HepG2 (cell line): ENCODE results near the gene ELAC2. TPM values are rescaled to one million over a fixed set of nuclear protein-coding genes. Genes with fewer than 3 reads are reported as not detected.

Experiments used
- CENPT ChIP-seq: sonication (generic); formaldehyde crosslinking; IDR thresholded peaks from 2 replicates; pipeline ENCODE4 v1.8.0; 2022; ENCODE audit warnings: low read depth, mild to moderate bottlenecking, moderate library complexity, missing genetic modification reagents
- FOSL2 ChIP-seq: sonication (generic); formaldehyde crosslinking; IDR thresholded peaks from 2 replicates; pipeline ENCODE4 v1.4.0; 2020; ENCODE audit warnings: missing genetic modification reagents
- FOXK1 ChIP-seq: sonication (generic); formaldehyde crosslinking; IDR thresholded peaks from 2 replicates; pipeline ENCODE4 v1.4.0; 2020; ENCODE audit warnings: low read depth, missing genetic modification reagents, borderline replicate concordance
- GATAD1 ChIP-seq: IDR thresholded peaks from 2 replicates; pipeline ENCODE4 v1.6.1; 2016; ENCODE audit warnings: missing genetic modification reagents, missing compliant biosample characterization
- HMGA1 ChIP-seq: sonication (generic); formaldehyde crosslinking; conservative IDR thresholded peaks from 2 replicates; pipeline ENCODE4 v1.4.0; 2020; ENCODE audit warnings: missing genetic modification reagents
- JUND ChIP-seq: sonication (generic); formaldehyde crosslinking; IDR thresholded peaks from 2 replicates; pipeline ENCODE4 v1.8.0; 2022; ENCODE audit warnings: mild to moderate bottlenecking, missing genetic modification reagents
- MYNN ChIP-seq: sonication (generic); formaldehyde crosslinking; IDR thresholded peaks from 2 replicates; pipeline ENCODE4 v1.4.0; 2020; ENCODE audit warnings: mild to moderate bottlenecking, low read depth, missing genetic modification reagents
- NFATC3 ChIP-seq: sonication (generic); formaldehyde crosslinking; IDR thresholded peaks from 2 replicates; pipeline ENCODE4 v1.5.1; 2020; ENCODE audit warnings: mild to moderate bottlenecking, missing genetic modification reagents
- RFX5 ChIP-seq: IDR thresholded peaks from 2 replicates; pipeline ENCODE4 v1.6.1; 2011; ENCODE audit warnings: low read depth, low read length, improper control_type of control experiment
- RFXANK ChIP-seq: IDR thresholded peaks from 2 replicates; pipeline ENCODE4 v1.6.1; 2016
- ZFYVE20 ChIP-seq: sonication (generic); formaldehyde crosslinking; IDR thresholded peaks from 2 replicates; pipeline ENCODE4 v1.8.0; 2023; ENCODE audit warnings: low read depth, mild to moderate bottlenecking, moderate library complexity, missing genetic modification reagents, borderline replicate concordance
- ZMAT3 ChIP-seq: sonication (generic); formaldehyde crosslinking; conservative IDR thresholded peaks from 2 replicates; pipeline ENCODE4 v1.7.0; 2021; ENCODE audit warnings: missing genetic modification reagents
- ZNF225 ChIP-seq: sonication (generic); formaldehyde crosslinking; IDR thresholded peaks from 2 replicates; pipeline ENCODE4 v1.4.0; 2020; ENCODE audit warnings: mild to moderate bottlenecking, missing genetic modification reagents
- ZNF260 ChIP-seq: sonication (generic); formaldehyde crosslinking; IDR thresholded peaks from 2 replicates; pipeline ENCODE4 v1.4.0; 2020; ENCODE audit warnings: missing genetic modification reagents, low read depth, mild to moderate bottlenecking, borderline replicate concordance
- ZNF264 ChIP-seq: sonication (generic); formaldehyde crosslinking; IDR thresholded peaks from 2 replicates; pipeline ENCODE4 v1.4.0; 2020; ENCODE audit warnings: missing genetic modification reagents
- ZNF441 ChIP-seq: sonication (generic); formaldehyde crosslinking; IDR thresholded peaks from 2 replicates; pipeline ENCODE4 v1.7.0; 2021; ENCODE audit warnings: missing genetic modification reagents, borderline replicate concordance
- polyA plus RNA-seq, 8 experiments: library from polyadenylated mRNA; depleted of rRNA in 3 of 8; stranded (reverse) in 7 of 8; unstranded in 1 of 8; fragments of >200 nt; fragmentation: Illumina TruSeq in 4 of 8; extraction: Trizol in 4 of 8; gene quantifications; 2 replicates each; pipeline versions ENCODE4 v1.2.1 to v1.2.3, GENCODE V29; 2011 to 2016; ENCODE audit warnings: low read depth in 4 of 8, missing spikeins in 1 of 8, mixed read lengths in 1 of 8; ENCODE audit not compliant: insufficient read depth in 1 of 8
- total RNA-seq, 5 experiments: library from RNA; depleted of rRNA; stranded (reverse); fragments of >200 nt; fragmentation: Illumina TruSeq; extraction: Trizol; gene quantifications; 2 replicates each; pipeline ENCODE4 v1.2.3, GENCODE V29; 2016; ENCODE audit warnings: low read depth in 1 of 5
- TF ChIP-seq, protein P1 (sequence below): sonication (generic); formaldehyde crosslinking; conservative IDR thresholded peaks from 2 replicates; pipeline ENCODE4 v1.4.0; 2020; ENCODE audit warnings: missing genetic modification reagents
- TF ChIP-seq, protein P2 (sequence below): sonication (generic); formaldehyde crosslinking; IDR thresholded peaks from 2 replicates; pipeline ENCODE4 v1.5.0; 2020; ENCODE audit warnings: mild to moderate bottlenecking, missing genetic modification reagents, moderate library complexity
- TF ChIP-seq, protein P3 (sequence below): sonication (generic); formaldehyde crosslinking; IDR thresholded peaks from 2 replicates; pipeline ENCODE4 v1.5.0; 2020; ENCODE audit warnings: missing genetic modification reagents
- TF ChIP-seq, protein P4 (sequence below): sonication (generic); formaldehyde crosslinking; IDR thresholded peaks from 2 replicates; pipeline ENCODE4 v1.8.1; 2023; ENCODE audit warnings: mild to moderate bottlenecking, missing genetic modification reagents
- TF ChIP-seq, protein P5 (sequence below): IDR thresholded peaks from 2 replicates; pipeline ENCODE4 v1.6.1; 2018; ENCODE audit warnings: missing genetic modification reagents, mild to moderate bottlenecking, missing compliant biosample characterization

ELAC2 gene
- total and polyA plus RNA-seq, 2 of the 13 experiments (the other 11 are each of a cell fraction or from before 2014, with no cell fraction given): 35.6 to 50.4 TPM

DNA sequence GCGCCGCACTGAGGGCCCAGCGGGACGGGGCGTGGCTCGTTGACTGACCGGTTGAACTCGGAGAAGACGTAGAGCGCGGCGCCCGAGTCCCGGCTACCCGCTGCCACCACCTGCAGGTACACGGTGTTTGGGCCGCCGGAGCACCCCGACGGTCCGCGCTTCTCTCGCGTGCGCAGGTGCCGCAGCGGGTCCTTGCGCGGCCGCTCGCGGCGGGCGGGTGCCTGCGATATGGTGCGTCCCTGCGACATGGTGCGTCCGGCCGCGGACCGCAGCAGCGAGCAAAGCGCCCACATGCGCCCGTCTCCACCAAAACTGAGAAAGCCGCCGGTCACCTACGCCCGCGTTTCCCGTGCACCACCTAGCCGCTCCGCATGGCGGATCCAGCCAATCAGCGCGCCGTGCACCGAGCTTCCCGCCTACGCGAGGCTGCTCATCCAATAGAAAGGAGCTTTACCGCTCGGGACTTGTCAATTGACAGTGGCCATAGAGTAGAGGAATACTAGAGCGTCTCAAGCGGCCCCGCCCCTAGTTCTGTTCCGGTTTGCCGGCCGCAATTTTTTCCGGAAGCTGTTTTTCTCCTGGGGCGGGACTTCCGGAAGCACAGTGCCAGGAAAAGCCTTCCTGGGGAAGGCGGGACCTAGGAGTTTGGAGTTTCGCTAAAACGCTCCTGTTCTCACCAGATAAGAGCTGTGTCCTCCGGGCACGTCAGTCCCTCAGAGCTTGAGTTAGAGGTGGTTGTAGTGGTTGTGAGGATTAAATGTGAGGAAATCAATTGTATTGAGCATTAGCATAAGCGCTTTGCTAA, at the start of gene ELAC2 (continued):
- TF ChIP-seq ZNF260 (CRISPR knock-in tag): no peak
- no peak for TF ChIP-seq MYNN (CRISPR knock-in tag)
- TF ChIP-seq, protein P1, sequence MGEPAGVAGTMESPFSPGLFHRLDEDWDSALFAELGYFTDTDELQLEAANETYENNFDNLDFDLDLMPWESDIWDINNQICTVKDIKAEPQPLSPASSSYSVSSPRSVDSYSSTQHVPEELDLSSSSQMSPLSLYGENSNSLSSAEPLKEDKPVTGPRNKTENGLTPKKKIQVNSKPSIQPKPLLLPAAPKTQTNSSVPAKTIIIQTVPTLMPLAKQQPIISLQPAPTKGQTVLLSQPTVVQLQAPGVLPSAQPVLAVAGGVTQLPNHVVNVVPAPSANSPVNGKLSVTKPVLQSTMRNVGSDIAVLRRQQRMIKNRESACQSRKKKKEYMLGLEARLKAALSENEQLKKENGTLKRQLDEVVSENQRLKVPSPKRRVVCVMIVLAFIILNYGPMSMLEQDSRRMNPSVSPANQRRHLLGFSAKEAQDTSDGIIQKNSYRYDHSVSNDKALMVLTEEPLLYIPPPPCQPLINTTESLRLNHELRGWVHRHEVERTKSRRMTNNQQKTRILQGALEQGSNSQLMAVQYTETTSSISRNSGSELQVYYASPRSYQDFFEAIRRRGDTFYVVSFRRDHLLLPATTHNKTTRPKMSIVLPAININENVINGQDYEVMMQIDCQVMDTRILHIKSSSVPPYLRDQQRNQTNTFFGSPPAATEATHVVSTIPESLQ (CRISPR knock-in tag): no peak
- TF ChIP-seq ZNF264 (CRISPR knock-in tag): peak; percentile 63; the same call in 1 of the 2 replicates
- TF ChIP-seq ZMAT3 (CRISPR knock-in tag): peak; percentile 81; the same call in 1 of the 2 replicates
- TF ChIP-seq ZNF441 (CRISPR knock-in tag): peak; percentile 51; the same call in 1 of the 2 replicates
- TF ChIP-seq FOXK1 (CRISPR knock-in tag): peak; percentile 75
- no peak for TF ChIP-seq CENPT (CRISPR knock-in tag)
- TF ChIP-seq RFXANK: 0 out of 2 replicates have a peak, but pooled peaks have one; percentile 45
- TF ChIP-seq, protein P2, sequence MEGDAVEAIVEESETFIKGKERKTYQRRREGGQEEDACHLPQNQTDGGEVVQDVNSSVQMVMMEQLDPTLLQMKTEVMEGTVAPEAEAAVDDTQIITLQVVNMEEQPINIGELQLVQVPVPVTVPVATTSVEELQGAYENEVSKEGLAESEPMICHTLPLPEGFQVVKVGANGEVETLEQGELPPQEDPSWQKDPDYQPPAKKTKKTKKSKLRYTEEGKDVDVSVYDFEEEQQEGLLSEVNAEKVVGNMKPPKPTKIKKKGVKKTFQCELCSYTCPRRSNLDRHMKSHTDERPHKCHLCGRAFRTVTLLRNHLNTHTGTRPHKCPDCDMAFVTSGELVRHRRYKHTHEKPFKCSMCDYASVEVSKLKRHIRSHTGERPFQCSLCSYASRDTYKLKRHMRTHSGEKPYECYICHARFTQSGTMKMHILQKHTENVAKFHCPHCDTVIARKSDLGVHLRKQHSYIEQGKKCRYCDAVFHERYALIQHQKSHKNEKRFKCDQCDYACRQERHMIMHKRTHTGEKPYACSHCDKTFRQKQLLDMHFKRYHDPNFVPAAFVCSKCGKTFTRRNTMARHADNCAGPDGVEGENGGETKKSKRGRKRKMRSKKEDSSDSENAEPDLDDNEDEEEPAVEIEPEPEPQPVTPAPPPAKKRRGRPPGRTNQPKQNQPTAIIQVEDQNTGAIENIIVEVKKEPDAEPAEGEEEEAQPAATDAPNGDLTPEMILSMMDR (CRISPR knock-in tag): peak; percentile 28; the same call in 1 of the 2 replicates
- no peak for TF ChIP-seq ZFYVE20 (CRISPR knock-in tag)
- no peak for TF ChIP-seq HMGA1
- no peak for TF ChIP-seq NFATC3 (CRISPR knock-in tag)
- peak; percentile 65 for TF ChIP-seq RFX5
- no peak for TF ChIP-seq JUND (CRISPR knock-in tag)
- TF ChIP-seq FOSL2 (CRISPR knock-in tag): no peak
- peak; percentile 83 for TF ChIP-seq GATAD1 (CRISPR knock-in tag)
- TF ChIP-seq, protein P3, sequence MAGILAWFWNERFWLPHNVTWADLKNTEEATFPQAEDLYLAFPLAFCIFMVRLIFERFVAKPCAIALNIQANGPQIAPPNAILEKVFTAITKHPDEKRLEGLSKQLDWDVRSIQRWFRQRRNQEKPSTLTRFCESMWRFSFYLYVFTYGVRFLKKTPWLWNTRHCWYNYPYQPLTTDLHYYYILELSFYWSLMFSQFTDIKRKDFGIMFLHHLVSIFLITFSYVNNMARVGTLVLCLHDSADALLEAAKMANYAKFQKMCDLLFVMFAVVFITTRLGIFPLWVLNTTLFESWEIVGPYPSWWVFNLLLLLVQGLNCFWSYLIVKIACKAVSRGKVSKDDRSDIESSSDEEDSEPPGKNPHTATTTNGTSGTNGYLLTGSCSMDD (CRISPR knock-in tag): no peak
- TF ChIP-seq, protein P4, sequence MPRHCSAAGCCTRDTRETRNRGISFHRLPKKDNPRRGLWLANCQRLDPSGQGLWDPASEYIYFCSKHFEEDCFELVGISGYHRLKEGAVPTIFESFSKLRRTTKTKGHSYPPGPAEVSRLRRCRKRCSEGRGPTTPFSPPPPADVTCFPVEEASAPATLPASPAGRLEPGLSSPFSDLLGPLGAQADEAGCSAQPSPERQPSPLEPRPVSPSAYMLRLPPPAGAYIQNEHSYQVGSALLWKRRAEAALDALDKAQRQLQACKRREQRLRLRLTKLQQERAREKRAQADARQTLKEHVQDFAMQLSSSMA (CRISPR knock-in tag): peak; percentile 18; the same call in 1 of the 2 replicates
- TF ChIP-seq, protein P5, sequence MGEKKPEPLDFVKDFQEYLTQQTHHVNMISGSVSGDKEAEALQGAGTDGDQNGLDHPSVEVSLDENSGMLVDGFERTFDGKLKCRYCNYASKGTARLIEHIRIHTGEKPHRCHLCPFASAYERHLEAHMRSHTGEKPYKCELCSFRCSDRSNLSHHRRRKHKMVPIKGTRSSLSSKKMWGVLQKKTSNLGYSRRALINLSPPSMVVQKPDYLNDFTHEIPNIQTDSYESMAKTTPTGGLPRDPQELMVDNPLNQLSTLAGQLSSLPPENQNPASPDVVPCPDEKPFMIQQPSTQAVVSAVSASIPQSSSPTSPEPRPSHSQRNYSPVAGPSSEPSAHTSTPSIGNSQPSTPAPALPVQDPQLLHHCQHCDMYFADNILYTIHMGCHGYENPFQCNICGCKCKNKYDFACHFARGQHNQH (CRISPR knock-in tag): peak; percentile 31; the same call in 1 of the 2 replicates
- TF ChIP-seq ZNF225 (CRISPR knock-in tag): peak; percentile 95
